HUDEP-2 (cell line): ENCODE data around the gene SDR9C7.
"Not testable (repeated sequence)": the region's sequence is repeated elsewhere in the genome, so short reads cannot be mapped to it uniquely, and the experiment has no call there.

Source experiments
- DNase-seq, 76 experiments: peaks; one replicate each; lab custom pipeline; 2025; ENCODE audit not compliant: unreplicated experiment in 76 of 76; lab: John Stamatoyannopoulos, UW

SDR9C7 gene

GRCh38 chr12:56933826-56934625, at the start of gene SDR9C7:
TSS of gene SDR9C7 (minus strand) at chr12:56934408. CDS start at chr12:56934261, 147 bp downstream.
- no peak for DNase-seq

GRCh38 chr12:56983386-56983785, 49.2 kb upstream of the SDR9C7 start:
- DNase-seq, result no peak

GRCh38 chr12:56982578-56983236, 48.5 kb upstream of the SDR9C7 start:
- DNase-seq, result not testable (repeated sequence)

GRCh38 chr12:56980941-56981530, 46.8 kb upstream of the SDR9C7 start:
- DNase-seq, result no peak

- no peak for DNase-seq
Observed at GRCh38 chr12:56980268-56980667, 46.1 kb upstream of the SDR9C7 start.

- no peak for DNase-seq
Observed at GRCh38 chr12:56979628-56980027, 45.4 kb upstream of the SDR9C7 start.

- no peak for DNase-seq
Observed at GRCh38 chr12:56978397-56979138, 44.4 kb upstream of the SDR9C7 start.

- DNase-seq, result not testable (repeated sequence)
Observed at GRCh38 chr12:56977361-56977760, 43.2 kb upstream of the SDR9C7 start.

GRCh38 chr12:56974224-56974623, 40.0 kb upstream of the SDR9C7 start:
- not testable (repeated sequence) for DNase-seq

- DNase-seq, result not testable (repeated sequence)
Observed at GRCh38 chr12:56968910-56969309, 34.7 kb upstream of the SDR9C7 start.

- not testable (repeated sequence) for DNase-seq
Observed at GRCh38 chr12:56965997-56966642, 31.9 kb upstream of the SDR9C7 start.

GRCh38 chr12:56965124-56965523, 30.9 kb upstream of the SDR9C7 start:
- not testable (repeated sequence) for DNase-seq

- not testable (repeated sequence) for DNase-seq
Observed at GRCh38 chr12:56963557-56963956, 29.3 kb upstream of the SDR9C7 start.

- not testable (repeated sequence) for DNase-seq
Observed at GRCh38 chr12:56962247-56962646, 28.0 kb upstream of the SDR9C7 start.

GRCh38 chr12:56958422-56958821, 24.2 kb upstream of the SDR9C7 start:
- DNase-seq, result no peak

- no peak for DNase-seq
Observed at GRCh38 chr12:56957229-56958052, 23.2 kb upstream of the SDR9C7 start, which contains the start of gene RDH16. TSS of gene RDH16 (minus strand) at chr12:56957608. CDS start at chr12:56957462, 146 bp downstream.

- DNase-seq, result no peak
Observed at GRCh38 chr12:56955631-56956256, 21.5 kb upstream of the SDR9C7 start.

GRCh38 chr12:56954958-56955355, 20.7 kb upstream of the SDR9C7 start:
- DNase-seq, result no peak
